ENCODE results near the gene DAZAP1.

DNA sequence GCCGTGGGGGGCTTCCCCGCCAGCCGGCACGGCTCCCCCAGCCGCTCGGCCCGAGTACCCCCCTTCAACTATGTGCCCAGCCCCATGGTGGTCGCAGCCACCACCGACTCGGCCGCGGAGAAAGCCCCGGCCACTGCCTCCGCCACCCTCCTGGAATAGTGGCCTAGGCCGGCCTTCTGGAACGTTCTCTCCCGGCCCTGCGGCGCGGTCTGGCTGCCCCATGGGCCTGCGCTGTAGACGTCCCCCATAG, 62.6 kb downstream of the DAZAP1 start:
- TF ChIP-seq, protein P1, sequence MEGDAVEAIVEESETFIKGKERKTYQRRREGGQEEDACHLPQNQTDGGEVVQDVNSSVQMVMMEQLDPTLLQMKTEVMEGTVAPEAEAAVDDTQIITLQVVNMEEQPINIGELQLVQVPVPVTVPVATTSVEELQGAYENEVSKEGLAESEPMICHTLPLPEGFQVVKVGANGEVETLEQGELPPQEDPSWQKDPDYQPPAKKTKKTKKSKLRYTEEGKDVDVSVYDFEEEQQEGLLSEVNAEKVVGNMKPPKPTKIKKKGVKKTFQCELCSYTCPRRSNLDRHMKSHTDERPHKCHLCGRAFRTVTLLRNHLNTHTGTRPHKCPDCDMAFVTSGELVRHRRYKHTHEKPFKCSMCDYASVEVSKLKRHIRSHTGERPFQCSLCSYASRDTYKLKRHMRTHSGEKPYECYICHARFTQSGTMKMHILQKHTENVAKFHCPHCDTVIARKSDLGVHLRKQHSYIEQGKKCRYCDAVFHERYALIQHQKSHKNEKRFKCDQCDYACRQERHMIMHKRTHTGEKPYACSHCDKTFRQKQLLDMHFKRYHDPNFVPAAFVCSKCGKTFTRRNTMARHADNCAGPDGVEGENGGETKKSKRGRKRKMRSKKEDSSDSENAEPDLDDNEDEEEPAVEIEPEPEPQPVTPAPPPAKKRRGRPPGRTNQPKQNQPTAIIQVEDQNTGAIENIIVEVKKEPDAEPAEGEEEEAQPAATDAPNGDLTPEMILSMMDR (conservative IDR thresholded peaks at IDR 0.05; ENCODE audit: low read depth, low read length) = no peak
- peak; percentile 67 for TF ChIP-seq EZH2 (IDR thresholded peaks at IDR 0.05; ENCODE audit: borderline replicate concordance, low read depth, low read length, poor library complexity, severe bottlenecking)
